Measurements from ENCODE around the gene TBP.
"Not testable (repeated sequence)": the region's sequence is repeated elsewhere in the genome, so short reads cannot be mapped to it uniquely, and the experiment has no call there.

The TBP gene

GRCh38 chr6:170605574-170606259 lies 51.5 kb downstream of the TBP start:
- no peak for ATAC-seq
- TF ChIP-seq POU6F1 (CRISPR knock-in tag; IDR thresholded peaks at IDR 0.05; ENCODE audit: borderline replicate concordance, low read depth) (no peak), TSHZ2 (CRISPR knock-in tag; IDR thresholded peaks at IDR 0.05) (no peak), TOX (CRISPR knock-in tag; IDR thresholded peaks at IDR 0.05; ENCODE audit: borderline replicate concordance) (no peak), TCF4 (CRISPR knock-in tag; IDR thresholded peaks at IDR 0.05; ENCODE audit: borderline replicate concordance) (no peak), ARNTL (CRISPR knock-in tag; IDR thresholded peaks at IDR 0.05; ENCODE audit: borderline replicate concordance, low read depth) (no peak), OSR1 (CRISPR knock-in tag; IDR thresholded peaks at IDR 0.05) (no peak), CREB5 (CRISPR knock-in tag; IDR thresholded peaks at IDR 0.05; ENCODE audit: low read depth) (no peak), ZFP3 (CRISPR knock-in tag; IDR thresholded peaks at IDR 0.05) (no peak)

GRCh38 chr6:170609225-170609624 lies 55.1 kb downstream of the TBP start:
- not testable (repeated sequence) for ATAC-seq

GRCh38 chr6:170612256-170612804 lies 58.2 kb downstream of the TBP start:
- peak; percentile 79 for ATAC-seq

- not testable (repeated sequence) for ATAC-seq
Measured at GRCh38 chr6:170616020-170616554, 61.9 kb downstream of the TBP start.

Data from SK-N-SH treated with all-trans-retinoic acid at 6 μM for 48 hours (cell line).